Left colon (tissue), 2 donors: ENCODE measurements around the gene PLAAT1. TPM values are rescaled to one million over a fixed set of nuclear protein-coding genes. Genes with fewer than 3 reads are reported as not detected.

Source experiments
- ATAC-seq: fragments of 200-7000 bp; cut with Tn5 transposase; one replicate; pipeline ENCODE4 v1.9.1; 2020; ENCODE audit warnings: mild to moderate bottlenecking, moderate library complexity
- DNase-seq, 2 donors: peaks; one replicate each; pipeline ENCODE4 v3.0.0-alpha.2; 2020
- intact Hi-C, 2 donors: fragments of 100-400 bp; cut with DNase I in 1 of 2; cut with micrococcal nuclease in 1 of 2; formaldehyde crosslinking; loops; one replicate each; pipeline versions ENCODE4 v1.11.2 to v1.14.0; 2022; cut with DNase I, micrococcal nuclease
- long read RNA-seq: library from polyadenylated mRNA; unstranded; transcript quantifications from one replicate; pipeline ENCODE4 v2.0.0, GENCODE V29; 2021
- total RNA-seq, 2 donors: library from RNA; stranded (reverse); fragmentation: NEBNext Ultra II Directional; extraction: Animal tissue kit (Norgen Biotek cat#: 25700); gene quantifications; one replicate each; pipeline ENCODE4 v1.2.1, GENCODE V29; 2021
- donor health status: DM: no; HTN: no; CAD: no.
- donor health status: DM: yes; HTN: yes; CAD: no.

PLAAT1 gene
- not detected for total RNA-seq
- long read RNA-seq, partial matches to known transcripts, result 0 of 1 reads
- long read RNA-seq, other reads (novel, unspliced or antisense), result 0 of 1 reads

GRCh38 chr3:193240850-193241706, at the start of gene PLAAT1:
PLAAT1 (plus strand) TSS chr3:193241222; CDS start chr3:193255651, 14,429 bp downstream.
- peak; percentile 97 for ATAC-seq
- intact Hi-C loops, result no loop called here
- peak; percentile 54 to 71 for DNase-seq

- intact Hi-C loops, result no loop called here
- DNase-seq (no peak), ATAC-seq (no peak)
Measured at GRCh38 chr3:193194371-193194770, 46.7 kb upstream of the PLAAT1 start.

- intact Hi-C loops, result no loop called here
- no peak for DNase-seq
- ATAC-seq, result no peak
Measured at GRCh38 chr3:193196746-193197145, 44.3 kb upstream of the PLAAT1 start.

GRCh38 chr3:193207290-193208273, 33.4 kb upstream of the PLAAT1 start:
- peak; percentile 49 for ATAC-seq
- DNase-seq, result no peak
- intact Hi-C loops, result no loop called here

- ATAC-seq (no peak), DNase-seq (no peak)
- intact Hi-C loops, result no loop called here
Measured at GRCh38 chr3:193210618-193211017, 30.4 kb upstream of the PLAAT1 start.

- intact Hi-C loops, result no loop called here
- no peak for ATAC-seq
- no peak for DNase-seq
Measured at GRCh38 chr3:193211173-193211572, 29.8 kb upstream of the PLAAT1 start.

DNA sequence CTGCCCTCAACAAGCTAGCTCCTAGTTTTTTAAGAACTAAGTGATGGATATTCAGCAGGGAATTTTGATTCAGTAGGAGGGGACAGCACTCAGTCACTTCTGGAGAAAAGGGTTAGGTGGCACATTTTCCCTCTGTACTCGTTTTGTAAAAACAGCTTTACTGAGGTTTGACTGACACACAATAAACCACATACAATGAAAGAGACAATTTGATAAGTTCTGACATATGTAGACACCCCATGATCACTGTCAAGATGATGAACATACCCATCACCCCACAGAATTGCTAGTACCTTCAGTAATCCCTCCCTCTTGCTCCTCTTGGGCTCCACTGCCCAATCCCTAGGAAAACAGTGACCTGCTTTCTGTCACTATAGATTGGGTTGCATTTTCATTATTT, 29.0 kb upstream of the PLAAT1 start:
- ATAC-seq (no peak), DNase-seq (no peak)
- intact Hi-C loops, result no loop called here

- ATAC-seq, result no peak
- DNase-seq, result no peak
- intact Hi-C loops, result no loop called here
Measured at GRCh38 chr3:193212844-193213243, 28.2 kb upstream of the PLAAT1 start.

GRCh38 chr3:193214445-193214844, 26.6 kb upstream of the PLAAT1 start:
- no peak for ATAC-seq

DNA sequence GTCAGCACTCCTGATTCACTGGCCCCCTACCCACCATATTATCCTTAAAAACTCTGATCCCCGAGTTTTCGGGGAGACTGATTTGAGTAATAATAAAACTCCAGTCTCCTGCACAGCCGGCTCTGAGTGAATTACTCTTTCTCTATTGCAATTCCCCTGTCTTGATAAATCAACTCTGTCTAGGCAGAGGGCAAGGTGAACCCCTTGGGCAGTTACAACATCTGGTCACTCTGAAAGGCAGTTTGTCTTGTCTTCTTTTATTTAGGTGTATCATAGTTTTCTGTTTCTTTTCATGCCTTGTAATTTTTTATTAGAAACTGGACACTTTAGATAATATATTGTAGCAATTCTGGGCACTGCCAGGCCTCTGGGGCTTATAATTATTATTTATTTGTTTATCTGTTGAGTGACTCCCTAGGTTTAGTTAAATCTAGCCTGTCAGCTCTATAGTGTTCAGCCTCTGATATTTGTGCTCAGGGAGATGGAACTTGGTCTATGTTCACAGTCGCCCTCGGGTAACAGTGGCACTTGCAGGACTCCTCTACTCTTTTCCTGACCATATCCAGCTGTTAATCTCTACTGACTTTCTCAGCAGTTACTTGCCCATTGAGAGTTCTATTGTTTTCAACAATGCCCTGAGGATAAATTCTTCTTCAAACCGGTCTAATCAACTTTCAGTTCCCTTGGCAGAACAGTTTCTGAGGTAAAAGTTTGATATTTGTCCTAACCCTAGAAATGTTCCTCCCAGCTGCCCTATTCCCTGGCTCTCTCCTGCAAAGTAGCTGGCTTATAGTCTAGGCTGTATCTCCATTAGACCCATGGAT, 15.5 kb upstream of the PLAAT1 start:
- intact Hi-C loops, result no loop called here
- DNase-seq, result no peak
- no peak for ATAC-seq

More at GRCh38 chr3:193214445-193214844, 26.6 kb upstream of the PLAAT1 start:
- intact Hi-C loops, result no loop called here
- DNase-seq, result no peak

DNA sequence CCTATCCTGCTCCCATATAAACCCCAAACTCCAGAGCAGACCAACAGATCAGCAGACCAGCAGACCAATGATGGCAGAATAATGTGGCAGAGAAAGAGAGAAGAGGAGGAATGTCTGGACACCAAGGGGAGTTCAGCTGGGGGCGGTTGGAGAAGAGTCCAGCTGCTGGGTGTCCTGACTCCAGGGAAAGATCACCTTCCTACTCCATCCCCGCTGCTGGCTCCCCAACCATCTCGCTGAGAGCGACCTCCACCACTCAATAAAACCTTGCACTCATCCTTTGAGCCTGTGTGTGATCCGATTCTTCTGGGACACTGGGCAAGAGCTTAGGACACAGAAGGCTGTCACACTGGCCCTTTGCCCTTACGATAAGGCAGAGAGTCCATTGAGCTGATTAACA, 12.8 kb upstream of the PLAAT1 start:
- intact Hi-C loops, result no loop called here
- ATAC-seq (no peak), DNase-seq (no peak)

- intact Hi-C loops, result no loop called here
- DNase-seq (no peak), ATAC-seq (no peak)
Measured at GRCh38 chr3:193229851-193230420, 11.1 kb upstream of the PLAAT1 start.

DNA sequence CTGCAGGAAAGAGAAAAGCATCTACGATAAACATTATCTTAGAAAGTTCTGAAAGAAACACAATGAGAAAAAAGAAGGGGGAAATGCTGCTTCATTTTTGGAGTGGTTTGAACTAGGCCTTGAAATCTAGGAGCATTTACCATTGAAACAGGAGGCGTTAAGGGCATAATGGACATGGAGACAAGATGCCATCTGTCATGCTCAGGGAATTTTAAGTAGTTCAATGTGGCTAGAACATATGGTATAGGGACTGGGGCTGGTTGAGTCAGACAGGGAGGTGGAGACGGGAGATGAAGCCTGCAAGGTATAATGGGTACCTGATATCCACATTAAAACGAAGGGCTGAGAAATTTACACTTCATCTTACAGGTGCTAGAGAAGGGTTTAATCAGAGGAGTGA, 10.4 kb upstream of the PLAAT1 start:
- intact Hi-C loops, result no loop called here
- ATAC-seq, result no peak
- DNase-seq, result no peak

- no peak for DNase-seq
- no peak for ATAC-seq
- intact Hi-C loops, result no loop called here
Measured at GRCh38 chr3:193231201-193231600, 9.8 kb upstream of the PLAAT1 start.

DNA sequence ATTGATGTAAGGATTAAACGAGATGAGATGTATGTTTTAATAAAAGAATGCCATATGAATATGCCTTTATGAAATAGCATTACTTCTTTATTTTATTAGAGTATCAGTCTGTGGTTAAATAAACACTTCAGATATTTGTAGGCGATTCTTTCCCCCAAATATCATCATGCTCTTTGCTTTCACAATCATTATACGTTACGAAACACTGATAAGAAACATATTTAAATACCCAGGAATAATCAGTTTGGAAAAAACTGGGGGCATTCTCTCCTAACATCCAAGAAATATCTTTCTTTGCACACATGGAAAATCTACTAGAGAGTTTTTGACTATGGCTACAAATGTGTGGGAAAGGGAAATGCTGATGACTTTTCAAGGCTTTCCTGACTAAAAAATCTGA, 4.4 kb upstream of the PLAAT1 start:
- intact Hi-C loops, result no loop called here
- DNase-seq, result no peak

DNA sequence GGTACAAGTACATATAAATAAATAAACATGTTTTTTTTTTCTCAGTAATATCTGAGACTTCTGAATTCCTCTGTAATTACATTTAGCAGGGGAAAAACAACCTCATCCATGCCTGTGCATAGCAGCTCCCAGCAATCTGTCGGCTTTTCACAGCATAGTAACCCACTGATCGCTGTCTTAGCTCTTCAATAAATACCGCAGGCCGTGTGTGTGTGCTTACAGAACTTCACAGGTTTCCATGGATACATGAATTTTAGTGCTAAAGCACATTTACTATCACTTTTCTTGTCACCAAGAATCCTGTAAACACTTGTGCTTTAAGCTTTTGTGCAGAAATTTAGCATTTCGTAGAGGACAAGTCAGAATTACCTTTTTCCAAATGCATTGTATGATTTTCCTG, 4.0 kb upstream of the PLAAT1 start:
- ATAC-seq (no peak), DNase-seq (no peak)
- intact Hi-C loops, result no loop called here

More for the DNA sequence above, 4.4 kb upstream of the PLAAT1 start:
- ATAC-seq, result no peak

- intact Hi-C loops, result no loop called here
- DNase-seq (no peak), ATAC-seq (peak; percentile 21)
Measured at GRCh38 chr3:193240436-193240849, 579 bp upstream of the PLAAT1 start.

- ATAC-seq, result no peak
- intact Hi-C loops, result no loop called here
- DNase-seq, result no peak
Measured at GRCh38 chr3:193241716-193242115, 694 bp downstream of the PLAAT1 start.
